ENCODE data around the gene SPRED2.

SPRED2 gene

DNA sequence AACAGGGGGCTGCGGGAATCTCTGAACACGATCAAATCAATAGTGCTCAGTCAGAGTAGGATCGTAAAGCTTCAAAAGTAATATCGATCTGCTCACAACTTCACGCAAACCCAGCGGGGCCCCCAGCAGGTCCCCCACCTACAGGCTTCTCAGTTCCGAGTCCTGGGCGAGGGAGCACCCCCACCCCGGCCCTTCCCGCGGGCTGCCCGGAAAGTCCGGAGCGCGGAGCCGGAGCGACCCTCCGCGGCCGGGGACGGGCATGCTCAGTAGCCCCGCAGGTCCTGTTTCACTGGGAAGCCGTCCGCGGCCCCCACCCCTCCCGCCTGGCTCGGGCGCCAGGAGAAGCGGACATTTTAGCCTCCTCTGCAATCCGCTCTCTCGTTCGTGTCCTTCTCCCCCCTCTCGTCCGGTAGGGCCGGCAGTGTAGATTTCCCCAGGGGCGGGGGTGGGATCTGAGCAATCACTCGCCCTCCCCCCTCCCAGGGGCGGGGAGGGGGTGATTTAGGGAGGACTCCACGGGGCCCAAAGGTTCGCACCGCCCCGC, 3.3 kb upstream of the SPRED2 start:
- H3K27ac ChIP-seq (replicated peaks) = peak overlapping the region; percentile 89
- TF ChIP-seq, protein P1, sequence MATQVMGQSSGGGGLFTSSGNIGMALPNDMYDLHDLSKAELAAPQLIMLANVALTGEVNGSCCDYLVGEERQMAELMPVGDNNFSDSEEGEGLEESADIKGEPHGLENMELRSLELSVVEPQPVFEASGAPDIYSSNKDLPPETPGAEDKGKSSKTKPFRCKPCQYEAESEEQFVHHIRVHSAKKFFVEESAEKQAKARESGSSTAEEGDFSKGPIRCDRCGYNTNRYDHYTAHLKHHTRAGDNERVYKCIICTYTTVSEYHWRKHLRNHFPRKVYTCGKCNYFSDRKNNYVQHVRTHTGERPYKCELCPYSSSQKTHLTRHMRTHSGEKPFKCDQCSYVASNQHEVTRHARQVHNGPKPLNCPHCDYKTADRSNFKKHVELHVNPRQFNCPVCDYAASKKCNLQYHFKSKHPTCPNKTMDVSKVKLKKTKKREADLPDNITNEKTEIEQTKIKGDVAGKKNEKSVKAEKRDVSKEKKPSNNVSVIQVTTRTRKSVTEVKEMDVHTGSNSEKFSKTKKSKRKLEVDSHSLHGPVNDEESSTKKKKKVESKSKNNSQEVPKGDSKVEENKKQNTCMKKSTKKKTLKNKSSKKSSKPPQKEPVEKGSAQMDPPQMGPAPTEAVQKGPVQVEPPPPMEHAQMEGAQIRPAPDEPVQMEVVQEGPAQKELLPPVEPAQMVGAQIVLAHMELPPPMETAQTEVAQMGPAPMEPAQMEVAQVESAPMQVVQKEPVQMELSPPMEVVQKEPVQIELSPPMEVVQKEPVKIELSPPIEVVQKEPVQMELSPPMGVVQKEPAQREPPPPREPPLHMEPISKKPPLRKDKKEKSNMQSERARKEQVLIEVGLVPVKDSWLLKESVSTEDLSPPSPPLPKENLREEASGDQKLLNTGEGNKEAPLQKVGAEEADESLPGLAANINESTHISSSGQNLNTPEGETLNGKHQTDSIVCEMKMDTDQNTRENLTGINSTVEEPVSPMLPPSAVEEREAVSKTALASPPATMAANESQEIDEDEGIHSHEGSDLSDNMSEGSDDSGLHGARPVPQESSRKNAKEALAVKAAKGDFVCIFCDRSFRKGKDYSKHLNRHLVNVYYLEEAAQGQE (IDR thresholded peaks at IDR 0.05; ENCODE audit: insufficient replicate concordance, low read depth) = peak; percentile 23
- TF ChIP-seq, protein P2, sequence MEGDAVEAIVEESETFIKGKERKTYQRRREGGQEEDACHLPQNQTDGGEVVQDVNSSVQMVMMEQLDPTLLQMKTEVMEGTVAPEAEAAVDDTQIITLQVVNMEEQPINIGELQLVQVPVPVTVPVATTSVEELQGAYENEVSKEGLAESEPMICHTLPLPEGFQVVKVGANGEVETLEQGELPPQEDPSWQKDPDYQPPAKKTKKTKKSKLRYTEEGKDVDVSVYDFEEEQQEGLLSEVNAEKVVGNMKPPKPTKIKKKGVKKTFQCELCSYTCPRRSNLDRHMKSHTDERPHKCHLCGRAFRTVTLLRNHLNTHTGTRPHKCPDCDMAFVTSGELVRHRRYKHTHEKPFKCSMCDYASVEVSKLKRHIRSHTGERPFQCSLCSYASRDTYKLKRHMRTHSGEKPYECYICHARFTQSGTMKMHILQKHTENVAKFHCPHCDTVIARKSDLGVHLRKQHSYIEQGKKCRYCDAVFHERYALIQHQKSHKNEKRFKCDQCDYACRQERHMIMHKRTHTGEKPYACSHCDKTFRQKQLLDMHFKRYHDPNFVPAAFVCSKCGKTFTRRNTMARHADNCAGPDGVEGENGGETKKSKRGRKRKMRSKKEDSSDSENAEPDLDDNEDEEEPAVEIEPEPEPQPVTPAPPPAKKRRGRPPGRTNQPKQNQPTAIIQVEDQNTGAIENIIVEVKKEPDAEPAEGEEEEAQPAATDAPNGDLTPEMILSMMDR (IDR thresholded peaks at IDR 0.05; ENCODE audit: insufficient read depth, low read length) = no peak
- peak; percentile 37; the same call in 1 of the 2 replicates for TF ChIP-seq POLR2AphosphoS5 (IDR thresholded peaks at IDR 0.05; ENCODE audit: low read depth)
- peak; percentile 52 to 76 for DNase-seq (ENCODE audit: low read depth in 1 of 2, low spot score in 1 of 2)
- peak overlapping the region; percentile 56 for H3K4me3 ChIP-seq (replicated peaks; ENCODE audit: insufficient read depth, low read length)
- H3K27me3 ChIP-seq (ENCODE audit: insufficient read depth, poor library complexity, severe bottlenecking) = no peaks in the 10 kb centered on the region

DNA sequence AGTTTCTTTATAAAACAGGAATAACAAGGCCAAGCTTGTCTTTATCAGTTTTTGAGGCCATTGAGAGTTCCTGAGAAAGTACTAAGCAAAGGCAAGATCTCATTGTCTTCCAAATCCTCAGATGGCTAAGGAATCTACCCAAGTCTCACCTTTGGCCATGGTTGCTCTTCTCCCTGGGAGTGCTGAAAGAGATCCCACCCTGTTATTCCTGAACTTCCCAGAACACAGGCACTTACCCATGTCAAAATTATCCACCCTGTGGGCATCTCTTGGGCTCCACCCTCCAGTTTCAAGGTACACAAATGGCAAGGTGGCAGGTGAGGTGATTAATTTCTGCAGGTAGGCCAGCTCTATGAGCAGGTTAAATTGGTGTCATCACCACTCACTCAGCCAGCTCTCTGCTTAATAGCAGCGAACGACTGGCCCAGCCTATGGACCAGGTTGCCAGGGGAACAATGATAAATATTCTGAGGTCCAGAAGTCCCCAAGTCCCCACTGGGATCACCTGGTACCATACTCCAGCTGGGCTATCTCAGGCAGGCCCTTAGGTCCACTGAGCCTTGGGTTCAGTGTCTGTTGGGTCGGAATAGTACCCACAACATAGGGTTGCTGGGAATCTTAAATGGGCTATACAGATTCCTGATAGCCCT, 2.3 kb upstream of the SPRED2 start:
- Histone ChIP-seq H3K27ac (replicated peaks) (no peak overlapping the region), H3K27me3 (ENCODE audit: insufficient read depth, poor library complexity, severe bottlenecking) (no peaks in the 10 kb centered on the region), H3K4me3 (replicated peaks; ENCODE audit: insufficient read depth, low read length) (no peak overlapping the region)
- no peak for TF ChIP-seq GABPA (IDR thresholded peaks at IDR 0.05; ENCODE audit: low read depth)
- no peak for TF ChIP-seq SPI1 (IDR thresholded peaks at IDR 0.05; ENCODE audit: borderline replicate concordance, low read depth)
- TF ChIP-seq, protein P1 (IDR thresholded peaks at IDR 0.05; ENCODE audit: insufficient replicate concordance, low read depth) = peak; percentile 28
- no peak for DNase-seq (ENCODE audit: low read depth in 1 of 2, low spot score in 1 of 2)

DNA sequence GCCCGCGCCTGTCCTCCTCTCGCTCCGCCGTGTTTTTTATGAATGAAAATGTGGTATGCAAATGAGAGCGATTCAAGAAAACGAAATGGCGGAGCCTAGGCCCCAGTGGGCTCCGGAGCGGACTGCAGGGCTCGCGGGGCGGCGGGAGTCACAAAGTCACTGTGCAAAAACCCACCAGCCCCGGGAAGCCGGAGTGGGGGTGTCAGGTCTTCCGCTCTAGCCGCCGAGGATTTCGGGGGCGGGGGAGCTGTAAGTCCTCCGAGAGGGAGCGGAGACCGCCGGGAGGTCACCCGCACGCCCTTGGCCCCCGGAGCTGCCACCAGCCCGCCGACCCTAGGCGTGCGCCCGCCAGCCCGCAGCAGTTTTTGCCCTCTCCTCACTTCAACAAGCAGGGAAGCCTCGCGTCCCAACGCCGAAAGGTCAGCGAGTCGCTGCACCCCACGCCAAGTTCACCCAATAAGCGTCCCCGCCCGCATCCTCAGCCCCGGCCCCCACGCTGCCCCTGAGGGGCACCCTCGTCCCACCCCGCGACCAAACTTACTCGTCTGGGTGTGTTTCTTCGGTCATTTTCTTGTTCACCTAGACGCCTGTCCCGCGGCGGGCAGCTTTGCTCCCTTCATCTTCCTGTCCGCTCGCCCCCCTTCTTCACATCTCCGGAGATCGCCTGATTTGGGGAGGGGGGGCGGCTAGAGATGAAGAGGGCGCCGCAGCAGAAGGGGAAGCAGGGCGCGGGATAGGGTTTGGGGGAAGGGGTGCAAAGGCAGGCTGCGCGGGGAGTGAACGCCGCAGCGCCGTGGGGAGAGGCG, 775 bp downstream of the SPRED2 start:
- H3K4me3 ChIP-seq (replicated peaks; ENCODE audit: insufficient read depth, low read length) = peak overlapping the region; percentile 95
- H3K27ac ChIP-seq (replicated peaks) = peak overlapping the region; percentile 91
- no peaks in the 10 kb centered on the region for H3K27me3 ChIP-seq (ENCODE audit: insufficient read depth, poor library complexity, severe bottlenecking)
- DNase-seq (ENCODE audit: low read depth in 1 of 2, low spot score in 1 of 2) = peak; percentile 57 to 59
- TF ChIP-seq POLR2AphosphoS5 (IDR thresholded peaks at IDR 0.05; ENCODE audit: low read depth) (no peak), GABPA (IDR thresholded peaks at IDR 0.05; ENCODE audit: low read depth) (no peak), SPI1 (IDR thresholded peaks at IDR 0.05; ENCODE audit: borderline replicate concordance, low read depth) (no peak)
- TF ChIP-seq, protein P2 (IDR thresholded peaks at IDR 0.05; ENCODE audit: insufficient read depth, low read length) = no peak
- TF ChIP-seq, protein P1 (IDR thresholded peaks at IDR 0.05; ENCODE audit: insufficient replicate concordance, low read depth) = no peak
